Measurements from ENCODE around the gene DUSP15. TPM values are rescaled to one million over a fixed set of nuclear protein-coding genes. Genes with fewer than 3 reads are reported as not detected.

The DUSP15 gene
- polyA plus RNA-seq, 2 of the 4 experiments (the other 2 are of a cell fraction), result 0.53 to 1.3 TPM

DNA sequence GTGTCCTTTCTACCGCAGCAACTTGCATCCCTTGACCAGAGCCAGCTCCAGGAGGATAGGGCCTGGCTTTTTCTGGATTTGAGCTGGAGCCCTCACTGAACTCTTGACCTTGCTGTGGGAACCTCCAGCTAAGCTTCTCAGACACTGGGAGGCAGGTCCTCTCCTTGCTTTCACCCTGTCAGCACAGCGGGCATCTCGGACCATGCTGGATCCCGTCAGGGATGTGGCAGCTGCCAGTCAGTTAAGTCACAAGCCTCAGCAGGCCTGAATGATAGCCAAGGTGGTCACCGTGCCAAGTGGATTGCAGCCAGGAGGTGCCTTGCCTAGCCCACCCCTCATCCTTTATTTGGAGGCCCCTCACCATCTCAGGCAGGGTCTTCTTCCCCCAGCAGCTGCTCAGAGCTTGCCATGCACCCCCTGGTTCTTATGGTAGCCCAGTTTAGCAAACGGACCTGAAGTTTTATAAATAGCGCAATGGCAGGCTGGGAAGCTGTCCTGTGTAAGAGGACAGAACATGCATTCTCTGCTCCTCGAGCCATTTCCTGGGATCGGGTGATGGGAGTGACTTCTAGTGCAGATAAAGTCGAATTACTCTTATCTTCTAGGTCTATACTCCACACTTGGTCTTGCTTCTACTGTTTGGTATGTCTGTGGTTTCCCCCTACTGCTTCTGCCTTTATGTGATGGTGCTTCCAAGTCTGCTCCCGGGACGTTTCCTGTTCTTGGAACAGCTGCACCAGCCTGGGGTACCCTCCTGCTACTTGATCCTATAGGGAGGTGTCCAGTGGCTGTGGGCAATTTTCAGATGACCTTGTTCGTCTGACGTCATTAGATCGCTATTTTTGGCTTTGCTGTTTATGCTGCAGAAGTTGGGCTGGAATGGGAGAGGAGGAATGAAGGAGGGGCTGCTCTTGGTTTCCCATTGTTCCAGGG, 58.3 kb downstream of the DUSP15 start:
- Histone ChIP-seq H3K27ac (no peak overlapping the region), H3K4me2 (no peak overlapping the region)
- POLR2A ChIA-PET, result no interaction called here

DNA sequence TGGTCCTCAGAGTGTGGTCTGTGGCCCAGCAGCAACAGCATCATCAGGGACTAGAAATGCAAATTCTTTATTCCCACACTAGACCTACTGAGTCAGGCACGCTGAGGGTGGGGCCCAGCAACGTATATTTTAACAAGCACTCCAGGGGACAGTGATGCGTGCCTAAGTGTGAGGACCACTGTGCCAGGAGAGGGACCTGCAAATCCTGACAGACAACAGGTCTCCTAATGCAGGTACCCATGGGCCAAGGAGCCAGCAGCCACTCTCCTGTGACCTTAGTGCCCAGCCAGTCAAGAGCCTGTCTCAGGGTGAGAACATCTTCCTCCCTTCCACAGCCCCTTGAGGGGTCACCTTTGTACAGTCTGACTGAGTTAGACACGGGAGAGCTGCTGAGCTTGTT, 59.1 kb downstream of the DUSP15 start:
- TF ChIP-seq TFCP2L1 (CRISPR knock-in tag; IDR thresholded peaks at IDR 0.05) (no peak), MAZ (IDR thresholded peaks at IDR 0.05; ENCODE audit: borderline replicate concordance, low read depth, low read length) (no peak), ZSCAN20 (CRISPR knock-in tag; IDR thresholded peaks at IDR 0.05) (no peak), CEBPB (IDR thresholded peaks at IDR 0.05) (no peak), EHF (CRISPR knock-in tag; IDR thresholded peaks at IDR 0.05) (no peak), JUNB (IDR thresholded peaks at IDR 0.05) (no peak), JUN (IDR thresholded peaks at IDR 0.05) (no peak), POLR2AphosphoS2 (conservative IDR thresholded peaks at IDR 0.05; ENCODE audit: low read length) (no peak), RARB (CRISPR knock-in tag; IDR thresholded peaks at IDR 0.05) (no peak), MYC (IDR thresholded peaks at IDR 0.05; ENCODE audit: borderline replicate concordance, low read length) (no peak), EP300 (IDR thresholded peaks at IDR 0.05) (no peak), KDM5A (IDR thresholded peaks at IDR 0.05) (no peak), RNF2 (IDR thresholded peaks at IDR 0.05; ENCODE audit: borderline replicate concordance, low read depth) (no peak), CBX8 (IDR thresholded peaks at IDR 0.05) (no peak), CTCF (IDR thresholded peaks at IDR 0.05) (no peak), ESRRA (IDR thresholded peaks at IDR 0.05; ENCODE audit: borderline replicate concordance, low read length) (no peak), NPAS2 (CRISPR knock-in tag; IDR thresholded peaks at IDR 0.05; ENCODE audit: borderline replicate concordance) (no peak), HEYL (CRISPR knock-in tag; IDR thresholded peaks at IDR 0.05) (no peak)
- no peak overlapping the region for H3K4me3 ChIP-seq
- no peaks in the 10 kb centered on the region for H3K9me3 ChIP-seq
- DNase-seq (ENCODE audit: low read depth in 1 of 2, low spot score in 1 of 2), result no peak
- POLR2A ChIA-PET, result no interaction called here
- CTCF ChIA-PET, result interaction anchor here (0.7 to 2.6 kb wide), 7 partner anchors 11 to 220 kb away, joined by 3 to 9 read pairs (median 4); no protein-coding TSS in a partner anchor
- ATAC-seq, result no peak
- 88% methylated on average over 4 of the region's 4 CpGs for WGBS (ENCODE audit: missing lambda C conversion rate)
- H3K4me1 ChIP-seq, result 0 out of 3 replicates have a peak, but pooled peaks cover 4% of the 10 kb centered on the region
- FAIRE-seq, result no peak
- H3K4me2 ChIP-seq, result no peak overlapping the region
- no peak overlapping the region for H3K27ac ChIP-seq

More for the DNA sequence above, 58.3 kb downstream of the DUSP15 start:
- DNase-seq (ENCODE audit: low read depth in 1 of 2, low spot score in 1 of 2) (no peak), FAIRE-seq (no peak), ATAC-seq (no peak)
- H3K4me1 ChIP-seq, result 0 out of 3 replicates have a peak, but pooled peaks cover 4% of the 10 kb centered on the region
- CTCF ChIA-PET, result interaction anchor here (0.7 to 2.6 kb wide), 7 partner anchors 11 to 34 kb away, joined by 3 to 9 read pairs (median 3); no protein-coding TSS in a partner anchor
- 76% methylated on average over 15 of the region's 15 CpGs for WGBS (ENCODE audit: missing lambda C conversion rate)
- TF ChIP-seq ZC3H11A (IDR thresholded peaks at IDR 0.05) (no peak), JUN (IDR thresholded peaks at IDR 0.05) (no peak), HOXB13 (CRISPR knock-in tag; IDR thresholded peaks at IDR 0.05; ENCODE audit: low read depth) (no peak), E2F6 (IDR thresholded peaks at IDR 0.05; ENCODE audit: borderline replicate concordance, low read depth) (no peak), CEBPB (IDR thresholded peaks at IDR 0.05) (no peak), HEYL (CRISPR knock-in tag; IDR thresholded peaks at IDR 0.05) (no peak), REST (IDR thresholded peaks at IDR 0.05) (no peak), FOSL2 (IDR thresholded peaks at IDR 0.05) (no peak), FOSL2 (CRISPR knock-in tag; IDR thresholded peaks at IDR 0.05) (no peak), HDAC2 (IDR thresholded peaks at IDR 0.05) (no peak), POLR2AphosphoS2 (conservative IDR thresholded peaks at IDR 0.05; ENCODE audit: low read length) (no peak), RCOR1 (IDR thresholded peaks at IDR 0.05; ENCODE audit: low read depth, low read length) (no peak), HES2 (IDR thresholded peaks at IDR 0.05) (no peak), EHMT2 (IDR thresholded peaks at IDR 0.05; ENCODE audit: low read depth) (no peak), RFX5 (IDR thresholded peaks at IDR 0.05) (no peak), CBX8 (IDR thresholded peaks at IDR 0.05) (no peak), FOSB (CRISPR knock-in tag; IDR thresholded peaks at IDR 0.05) (no peak), SREBF2 (IDR thresholded peaks at IDR 0.05) (no peak), ZNF302 (CRISPR knock-in tag; IDR thresholded peaks at IDR 0.05) (no peak)
- no peak overlapping the region for H3K4me3 ChIP-seq
- H3K9me3 ChIP-seq, result no peaks in the 10 kb centered on the region
